NCI-H774 (cell line): ENCODE measurements around the gene PADI2.

Experiments used
- DNase-seq: peaks from one replicate; lab custom pipeline; 2025; lab: John Stamatoyannopoulos, UW

Gene PADI2

DNA sequence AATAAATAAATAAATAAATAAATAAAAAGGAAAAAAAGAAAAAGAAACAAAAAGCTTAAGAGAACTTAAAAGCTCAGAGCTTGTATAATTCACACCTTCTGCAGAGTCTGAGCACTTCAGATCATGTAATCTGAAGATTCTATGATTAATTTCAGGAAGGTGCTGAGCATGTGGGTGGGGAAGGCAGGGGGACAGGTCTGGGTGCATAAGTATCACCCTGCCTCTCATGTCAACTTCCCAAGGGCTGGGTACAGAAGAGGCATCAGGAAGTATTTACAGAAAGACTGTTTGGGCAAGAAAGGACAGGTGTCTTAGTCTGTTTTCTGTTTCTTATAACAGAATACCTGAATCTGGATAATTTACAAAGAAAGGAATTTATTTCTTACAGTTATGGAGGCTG lies 20.4 kb upstream of the PADI2 start:
- DNase-seq: no peak

GRCh38 chr1:17137441-17137840 lies 18.2 kb upstream of the PADI2 start:
- no peak for DNase-seq

GRCh38 chr1:17136936-17137335 lies 17.7 kb upstream of the PADI2 start:
- no peak for DNase-seq

- no peak for DNase-seq
These were observed 16.9 kb upstream of the PADI2 start for GRCh38 chr1:17136145-17136544.

- DNase-seq: peak; percentile 11
These were observed 16.3 kb upstream of the PADI2 start for GRCh38 chr1:17135530-17135929.

DNA sequence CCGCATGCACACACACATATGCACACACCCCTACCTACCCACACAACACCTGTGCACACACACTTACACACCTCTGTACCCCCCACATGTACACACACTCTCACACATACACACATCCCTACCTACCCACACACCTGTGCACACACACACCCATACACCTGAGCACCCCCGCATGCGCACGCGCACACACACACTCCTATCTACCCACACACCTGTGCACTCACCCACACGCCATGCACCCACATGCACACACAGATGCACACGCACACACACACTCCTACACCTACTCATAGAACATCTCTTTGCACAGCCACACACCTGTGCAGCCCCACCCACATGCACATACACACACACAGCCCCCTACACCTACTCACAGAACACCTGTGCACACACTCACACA lies 15.5 kb upstream of the PADI2 start:
- DNase-seq: no peak

DNA sequence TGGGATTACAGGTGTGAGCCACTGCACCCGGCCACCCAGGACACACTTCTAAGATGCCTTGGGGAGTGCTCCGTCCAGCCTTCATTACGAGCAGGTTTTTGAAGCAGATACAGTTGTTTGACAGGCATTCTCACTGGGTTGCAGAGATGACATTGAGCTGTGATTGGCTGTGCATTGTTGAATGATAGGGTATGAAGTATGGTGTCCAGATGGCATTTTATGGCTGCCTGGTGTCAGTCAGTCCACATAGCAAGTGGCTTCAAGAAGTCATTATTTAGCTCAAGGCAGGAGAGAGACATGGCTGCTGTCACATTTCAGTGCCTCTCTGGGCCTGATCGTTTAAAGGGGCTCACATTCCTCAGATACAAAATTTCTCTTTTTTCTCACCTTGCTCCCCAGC lies 14.8 kb upstream of the PADI2 start:
- no peak for DNase-seq

DNA sequence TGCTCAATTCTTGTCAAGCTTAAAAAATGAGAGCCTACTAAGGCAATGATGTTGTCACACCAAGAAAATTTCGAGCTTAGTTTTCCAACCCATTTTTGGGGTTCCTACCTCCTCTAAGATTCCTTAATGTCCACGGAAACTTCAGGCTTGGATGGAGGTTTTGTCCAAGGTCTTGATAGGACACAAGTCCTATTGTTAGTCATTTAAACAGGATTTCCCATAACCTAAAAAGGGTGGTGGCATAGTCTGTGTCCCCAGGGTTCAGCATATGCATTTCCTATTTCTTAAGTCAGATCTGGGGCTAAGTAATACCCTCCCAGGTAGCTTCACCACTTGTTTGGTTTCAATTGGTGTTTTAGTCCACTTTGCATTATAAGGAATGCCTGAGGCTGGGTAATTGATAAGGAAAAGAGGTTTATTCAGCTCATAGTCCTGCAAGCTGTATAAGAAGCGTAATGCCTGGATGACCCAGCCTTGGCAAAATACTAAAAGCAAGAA lies 10.9 kb upstream of the PADI2 start:
- no peak for DNase-seq

DNA sequence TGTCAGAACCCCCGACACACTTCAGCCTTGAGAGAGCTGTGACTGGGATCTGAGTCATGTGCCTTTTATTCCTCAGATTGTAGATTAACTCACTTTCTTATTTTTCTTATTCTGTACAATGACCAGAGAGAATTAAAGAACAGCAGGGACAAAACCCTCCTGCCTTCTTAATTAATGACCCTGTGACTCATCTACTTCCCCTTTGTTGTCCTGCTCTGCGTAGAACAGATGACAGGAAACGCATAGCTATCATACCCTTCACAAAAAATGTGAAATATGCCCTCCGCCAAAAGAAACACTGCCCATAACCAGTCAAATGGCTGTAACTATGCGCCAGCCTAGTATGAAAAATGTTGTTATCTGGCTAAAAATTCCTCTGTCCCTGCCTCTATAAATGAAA lies 9.1 kb upstream of the PADI2 start:
- DNase-seq: no peak

DNA sequence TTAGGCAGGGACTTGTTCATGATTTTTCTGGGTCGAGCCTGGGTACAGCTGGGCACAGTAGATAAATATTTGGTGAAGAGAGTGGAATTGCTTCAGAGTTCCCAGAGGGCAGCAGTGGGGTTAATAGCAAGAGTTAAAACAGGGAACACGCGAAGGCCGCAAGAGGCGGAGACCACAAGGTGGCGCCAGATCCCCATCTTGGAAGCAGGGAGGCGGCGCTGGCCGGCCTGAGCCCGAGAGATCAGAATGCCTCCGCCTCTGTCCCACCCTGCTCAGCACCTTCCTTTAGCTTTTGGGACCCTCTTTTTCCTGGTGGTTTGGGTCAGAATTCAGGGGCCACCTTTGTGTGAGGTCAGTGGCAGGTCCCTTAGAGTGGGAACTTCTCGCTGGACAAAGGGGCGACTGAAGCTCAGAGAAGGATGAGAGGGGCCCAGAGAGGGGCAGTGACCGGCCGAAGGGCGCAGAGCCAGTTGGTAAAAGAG lies 6.5 kb upstream of the PADI2 start:
- DNase-seq: peak; percentile 30

- DNase-seq: no peak
These were observed 4.2 kb upstream of the PADI2 start for GRCh38 chr1:17123196-17124045.

DNA sequence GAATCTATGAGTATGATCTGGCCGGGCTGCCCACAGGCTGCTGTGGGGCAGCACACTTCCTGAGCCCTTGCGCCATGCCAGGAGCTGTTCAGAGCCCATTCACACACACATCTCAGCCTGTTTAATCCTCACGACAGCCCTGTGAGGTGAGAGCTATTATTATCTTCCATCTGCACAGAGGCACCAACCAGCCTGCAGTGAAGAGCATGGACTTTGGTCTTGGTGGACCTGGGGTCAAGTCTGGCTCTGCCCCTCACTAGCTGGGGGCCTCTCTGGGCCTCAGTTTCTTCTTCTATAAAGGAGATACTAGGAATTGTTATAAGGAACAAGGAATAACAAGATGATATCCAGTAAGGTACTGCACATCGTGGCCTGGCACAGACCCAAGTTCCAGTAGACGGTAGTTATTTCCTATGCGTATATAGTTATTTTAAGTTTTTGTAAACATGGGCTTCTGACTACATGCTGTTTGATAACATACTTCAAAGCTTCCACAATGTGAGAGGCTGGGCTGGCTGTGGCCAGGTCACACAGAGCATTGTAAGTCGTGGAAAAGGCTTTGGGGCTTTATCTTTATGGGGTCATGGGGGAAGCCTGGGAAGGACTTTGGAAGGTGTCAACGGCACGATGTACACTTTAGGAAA lies 3.4 kb upstream of the PADI2 start:
- no peak for DNase-seq

GRCh38 chr1:17121881-17122280 lies 2.6 kb upstream of the PADI2 start:
- no peak for DNase-seq

GRCh38 chr1:17120962-17121837 lies 1.9 kb upstream of the PADI2 start:
- no peak for DNase-seq

DNA sequence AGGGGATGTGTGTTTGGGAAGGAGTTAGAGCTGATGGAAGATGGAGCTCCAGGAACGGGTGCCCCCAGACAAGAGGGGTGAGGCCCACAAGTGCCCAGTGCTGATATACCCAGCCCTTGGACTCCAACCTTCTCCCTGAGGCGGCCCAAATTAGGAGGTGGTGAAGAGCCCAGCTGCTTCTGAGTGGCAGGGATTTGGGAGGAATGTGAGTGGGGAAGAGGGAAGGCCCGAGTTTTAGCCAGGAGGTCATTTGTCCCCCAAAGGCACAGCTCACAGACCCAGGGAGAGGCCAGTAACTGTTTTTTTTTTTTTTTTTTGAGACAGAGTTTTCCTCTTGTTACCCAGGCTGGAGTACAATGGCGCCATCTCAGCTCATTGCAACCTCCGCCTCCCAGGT lies 1.2 kb upstream of the PADI2 start:
- no peak for DNase-seq

- DNase-seq: no peak
These were observed 676 bp upstream of the PADI2 start for GRCh38 chr1:17119773-17120480.

- no peak for DNase-seq
These were observed 560 bp downstream of the PADI2 start for GRCh38 chr1:17118706-17119075.

- DNase-seq: no peak
These were observed 983 bp downstream of the PADI2 start for GRCh38 chr1:17118268-17118667.

- DNase-seq: no peak
These were observed 1.6 kb downstream of the PADI2 start for GRCh38 chr1:17117451-17118265.

DNA sequence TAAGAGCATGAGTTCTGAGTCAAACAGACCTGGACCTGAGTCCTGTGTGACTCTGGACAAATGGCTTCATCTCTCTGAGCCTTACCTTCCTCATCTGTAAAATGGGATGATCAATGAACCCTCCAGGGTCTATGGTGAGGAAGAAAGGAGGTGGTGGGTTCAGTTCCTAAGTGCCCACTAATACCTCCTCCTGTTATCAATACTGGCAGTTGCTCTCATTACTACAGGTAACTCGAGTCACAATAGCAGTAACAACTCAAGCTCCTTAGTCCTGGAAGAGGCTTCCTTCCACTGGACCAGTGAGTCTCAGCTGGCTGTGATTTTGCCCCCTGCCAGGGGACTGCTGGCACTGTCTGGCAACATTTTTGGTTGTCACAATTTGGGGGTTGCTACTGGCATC lies 2.6 kb downstream of the PADI2 start:
- DNase-seq: no peak

GRCh38 chr1:17113963-17114362 lies 5.3 kb downstream of the PADI2 start:
- DNase-seq: no peak
